Measurements from ENCODE around the gene HHAT.

- TF ChIP-seq CTCF (IDR thresholded peaks at IDR 0.05) (no peak), POLR2A (IDR thresholded peaks at IDR 0.05) (no peak), POLR2AphosphoS5 (IDR thresholded peaks at IDR 0.05; ENCODE audit: insufficient read depth in 1 of 2, low read depth in 1 of 2) (no peak)
Observed at GRCh38 chr1:210700511-210700910, 371.8 kb downstream of the HHAT start.

All from vagina (tissue), 2 donors.